Urinary bladder (tissue), 4 donors: ENCODE data around the gene GCC1. TPM values are rescaled to one million over a fixed set of nuclear protein-coding genes. Genes with fewer than 3 reads are reported as not detected.

Source experiments
- DNase-seq: peaks from one replicate; pipeline ENCODE4 v3.0.0-alpha.2; 2015; ENCODE audit errors: extremely low spot score
- H3K27ac ChIP-seq: one replicate; pipeline ENCODE4 v1.5.1; 2013; ENCODE audit warnings: low read depth, mild to moderate bottlenecking, moderate library complexity
- H3K36me3 ChIP-seq: one replicate; pipeline ENCODE4 v1.6.1; 2013; ENCODE audit warnings: mild to moderate bottlenecking, moderate library complexity; ENCODE audit not compliant: insufficient read depth
- H3K4me1 ChIP-seq: one replicate; pipeline ENCODE4 v1.6.1; 2013; ENCODE audit warnings: mild to moderate bottlenecking, moderate library complexity; ENCODE audit not compliant: insufficient read depth
- H3K4me3 ChIP-seq: one replicate; pipeline ENCODE4 v1.5.1; 2013; ENCODE audit warnings: low read depth, low read length
- WGBS: extraction: QIAGEN DNeasy Blood & Tissue Kit; methylation state at CpG from one replicate; pipeline ENCODE4 v1.1.7; 2013; 5-methylcytosine and 5-hydroxymethylcytosine counted together
- polyA plus RNA-seq: library from polyadenylated mRNA; stranded (reverse); fragments of 200-250 nt; gene quantifications from one replicate; pipeline ENCODE4 v1.2.3, GENCODE V29; 2013
- total RNA-seq: library from RNA; depleted of rRNA; stranded (reverse); fragments of >200 nt; gene quantifications from one replicate; pipeline ENCODE4 v1.2.3, GENCODE V29; 2014
- donor health status: healthy with polysubstance abuse.
- donor health status: healthy.

The GCC1 gene, protein sequence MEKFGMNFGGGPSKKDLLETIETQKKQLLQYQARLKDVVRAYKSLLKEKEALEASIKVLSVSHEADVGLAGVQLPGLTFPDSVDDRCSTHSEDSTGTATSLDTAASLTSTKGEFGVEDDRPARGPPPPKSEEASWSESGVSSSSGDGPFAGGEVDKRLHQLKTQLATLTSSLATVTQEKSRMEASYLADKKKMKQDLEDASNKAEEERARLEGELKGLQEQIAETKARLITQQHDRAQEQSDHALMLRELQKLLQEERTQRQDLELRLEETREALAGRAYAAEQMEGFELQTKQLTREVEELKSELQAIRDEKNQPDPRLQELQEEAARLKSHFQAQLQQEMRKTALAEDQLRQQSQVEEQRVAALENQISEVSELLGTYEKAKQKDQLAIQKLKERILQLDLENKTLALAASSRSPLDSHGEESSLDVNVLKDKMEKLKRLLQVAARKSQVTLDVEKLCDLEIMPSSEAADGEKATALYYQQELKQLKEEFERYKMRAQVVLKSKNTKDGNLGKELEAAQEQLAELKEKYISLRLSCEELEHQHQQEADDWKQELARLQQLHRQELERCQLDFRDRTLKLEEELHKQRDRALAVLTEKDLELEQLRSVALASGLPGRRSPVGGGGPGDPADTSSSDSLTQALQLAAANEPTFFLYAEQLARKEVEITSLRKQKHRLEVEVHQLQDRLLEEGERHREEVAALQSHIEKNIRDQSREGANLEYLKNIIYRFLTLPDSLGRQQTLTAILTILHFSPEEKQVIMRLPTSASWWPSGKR
- 9.5 TPM for total RNA-seq
- 10.4 TPM for polyA plus RNA-seq

DNA sequence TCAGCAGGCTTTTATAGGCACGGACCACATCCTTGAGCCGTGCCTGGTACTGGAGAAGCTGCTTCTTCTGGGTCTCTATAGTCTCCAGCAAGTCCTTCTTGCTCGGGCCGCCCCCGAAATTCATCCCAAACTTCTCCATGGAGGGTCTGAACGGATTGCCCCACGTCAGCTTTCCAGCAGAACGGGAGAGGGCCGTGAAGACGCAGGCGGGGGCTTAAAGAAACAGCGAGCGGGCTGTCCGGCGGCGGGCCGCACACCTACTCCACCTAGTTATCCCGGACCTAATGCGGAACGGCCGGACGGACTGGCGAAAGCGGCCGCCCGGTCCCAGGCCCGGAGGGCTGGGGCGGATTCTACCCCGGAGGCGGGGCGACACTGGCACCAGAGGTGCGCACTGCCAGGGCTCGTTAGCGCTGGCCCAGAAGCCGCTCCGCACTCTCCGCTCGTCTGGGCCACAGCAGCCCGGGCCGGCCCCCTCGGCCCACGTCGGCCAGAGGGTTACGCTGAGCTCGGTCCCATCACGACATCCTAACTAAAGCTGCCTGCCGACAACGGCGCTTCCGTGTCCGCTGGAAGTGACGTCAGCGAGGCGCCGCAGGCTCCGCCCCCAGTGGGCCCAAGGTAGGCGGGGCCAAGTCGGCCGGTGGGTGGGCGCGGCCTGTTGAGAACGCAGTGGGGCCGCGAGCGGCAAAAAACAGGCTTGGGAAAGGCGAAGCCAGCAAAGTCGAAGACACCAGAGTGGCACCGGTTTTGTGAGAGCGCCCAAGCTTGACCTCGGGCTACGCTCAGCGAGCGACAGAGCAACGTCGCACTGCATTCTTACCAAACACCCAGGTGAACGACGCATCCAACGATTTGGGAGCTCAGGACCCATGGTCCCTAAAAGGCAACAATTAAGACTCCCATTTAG is at the start of gene GCC1:
Gene GCC1, minus strand, starts transcription at position 553 of the 910 bp plus-strand sequence. Its CDS starts 414 bp downstream, at position 139.
- Histone ChIP-seq H3K4me1 (peaks cover 5% of the 10 kb centered on the region), H3K36me3 (no peaks in the 10 kb centered on the region), H3K4me3 (peak within 1 kb of the TSS; percentile 84), H3K27ac (peak within 1 kb of the TSS; percentile 73)
- DNase-seq = peak; percentile 74
- WGBS = 2% methylated on average over 78 of the region's 78 CpGs

DNA sequence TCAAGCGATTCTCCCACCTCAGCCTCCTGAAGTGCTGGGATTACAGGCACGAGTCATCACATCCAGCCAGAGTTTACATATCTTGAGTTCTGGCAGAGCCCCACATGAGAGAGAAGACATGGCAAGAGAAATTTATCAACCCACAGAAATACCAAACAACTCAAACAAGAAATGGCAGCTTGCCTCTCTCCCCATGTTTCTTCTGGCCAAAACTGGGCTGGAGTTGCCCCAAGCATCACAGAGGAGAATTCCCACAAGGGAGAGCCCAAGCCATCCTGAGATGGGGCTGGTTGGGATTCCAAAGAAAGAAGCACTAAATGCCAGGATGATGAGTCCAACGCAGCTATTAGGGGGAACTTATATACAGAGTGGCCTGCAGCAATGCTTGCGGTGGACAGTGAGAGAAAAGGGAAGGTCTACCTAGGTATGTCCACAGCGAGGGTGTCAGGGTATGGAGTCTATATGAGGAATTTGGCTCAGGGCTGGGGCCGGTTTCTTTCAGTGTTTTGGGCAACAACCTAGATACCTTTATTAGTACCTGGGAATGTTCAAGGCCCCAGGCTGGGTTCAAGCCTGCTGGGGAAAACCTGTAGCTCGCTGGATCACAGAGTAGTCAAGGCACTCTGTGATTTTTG is 47.0 kb upstream of the GCC1 start:
- WGBS = 76% methylated on average over 7 of the region's 7 CpGs

DNA sequence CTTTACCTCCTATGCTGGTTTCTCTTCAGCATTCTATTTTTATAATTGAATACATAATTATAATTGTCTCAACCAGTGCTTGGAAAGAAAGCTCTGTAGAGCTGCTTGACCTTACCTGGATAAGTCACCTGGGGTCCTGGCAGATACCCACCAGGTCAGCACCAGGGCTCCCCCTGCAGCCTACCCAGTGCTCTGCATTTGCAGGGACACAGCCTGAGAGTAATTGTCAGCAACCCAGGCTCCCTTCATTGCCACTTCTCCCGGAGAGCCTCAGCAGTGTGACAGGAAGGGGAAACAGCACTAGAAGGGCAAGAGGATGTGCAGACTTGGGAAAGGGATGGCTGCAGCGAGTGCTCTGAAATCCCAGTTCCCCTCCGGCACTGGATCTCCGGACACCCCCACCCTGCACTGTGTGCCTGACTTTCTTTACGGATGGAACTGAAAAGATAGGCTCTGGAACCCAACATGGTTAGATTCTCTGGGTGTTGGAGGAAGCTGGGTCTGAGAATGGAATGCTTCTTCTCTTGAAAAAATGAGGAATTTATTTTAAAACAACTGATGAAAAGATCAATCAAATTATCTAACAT is 44.0 kb upstream of the GCC1 start:
- Histone ChIP-seq H3K36me3 (no peaks in the 10 kb centered on the region), H3K4me3 (no peak overlapping the region), H3K27ac (no peak overlapping the region), H3K4me1 (no peaks in the 10 kb centered on the region)
- no peak for DNase-seq
- 13% methylated on average over 5 of the region's 5 CpGs for WGBS

More for the DNA sequence above, 47.0 kb upstream of the GCC1 start:
- H3K4me1 ChIP-seq = no peaks in the 10 kb centered on the region
- H3K36me3 ChIP-seq = no peaks in the 10 kb centered on the region
- DNase-seq = no peak
- no peak overlapping the region for H3K27ac ChIP-seq
- no peak overlapping the region for H3K4me3 ChIP-seq

DNA sequence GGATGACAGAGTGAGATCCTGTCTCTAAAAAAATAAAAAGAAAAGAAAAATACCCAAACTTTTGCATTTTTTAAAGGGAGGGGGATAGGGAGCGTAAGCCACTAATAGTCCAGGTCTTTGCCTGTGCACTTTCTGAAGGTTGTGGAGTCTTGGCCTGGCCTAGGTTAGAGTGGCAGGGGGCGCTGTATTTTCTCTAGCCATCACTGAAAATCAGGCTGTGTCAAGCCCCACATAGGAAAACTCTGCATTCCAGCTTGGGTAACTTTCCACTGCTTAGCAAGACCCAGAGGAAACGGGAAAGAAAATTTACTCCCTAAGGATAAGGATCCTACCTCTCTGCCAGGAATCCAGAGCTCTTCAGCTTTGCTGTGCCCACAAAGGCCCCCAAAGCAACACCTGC is 43.0 kb upstream of the GCC1 start:
- H3K4me3 ChIP-seq = no peak overlapping the region
- H3K27ac ChIP-seq = no peak overlapping the region
- H3K36me3 ChIP-seq = no peaks in the 10 kb centered on the region
- DNase-seq = no peak
- 52% methylated on average over 3 of the region's 3 CpGs for WGBS
- H3K4me1 ChIP-seq = no peaks in the 10 kb centered on the region

DNA sequence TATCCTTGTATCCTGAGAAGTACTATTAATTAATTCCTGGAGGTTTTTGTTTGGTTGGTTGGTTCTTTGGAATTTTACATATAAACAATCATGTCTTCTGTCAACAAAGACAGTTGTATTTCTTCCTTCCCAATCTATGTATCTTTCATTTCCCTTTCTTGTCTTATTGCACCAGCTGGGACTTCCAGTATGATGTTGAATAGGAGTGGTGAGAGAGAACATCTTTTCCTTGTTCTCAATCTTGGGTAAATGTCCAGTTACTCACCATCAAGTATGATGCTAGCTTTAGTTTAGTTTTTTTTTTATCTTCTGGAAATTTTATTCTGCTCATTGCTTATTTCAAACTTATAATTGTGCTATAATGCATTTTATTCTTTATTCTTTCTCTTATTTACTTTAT is 39.9 kb upstream of the GCC1 start:
- Histone ChIP-seq H3K4me3 (no peak overlapping the region), H3K4me1 (no peaks in the 10 kb centered on the region), H3K27ac (no peak overlapping the region), H3K36me3 (no peaks in the 10 kb centered on the region)
- no peak for DNase-seq

DNA sequence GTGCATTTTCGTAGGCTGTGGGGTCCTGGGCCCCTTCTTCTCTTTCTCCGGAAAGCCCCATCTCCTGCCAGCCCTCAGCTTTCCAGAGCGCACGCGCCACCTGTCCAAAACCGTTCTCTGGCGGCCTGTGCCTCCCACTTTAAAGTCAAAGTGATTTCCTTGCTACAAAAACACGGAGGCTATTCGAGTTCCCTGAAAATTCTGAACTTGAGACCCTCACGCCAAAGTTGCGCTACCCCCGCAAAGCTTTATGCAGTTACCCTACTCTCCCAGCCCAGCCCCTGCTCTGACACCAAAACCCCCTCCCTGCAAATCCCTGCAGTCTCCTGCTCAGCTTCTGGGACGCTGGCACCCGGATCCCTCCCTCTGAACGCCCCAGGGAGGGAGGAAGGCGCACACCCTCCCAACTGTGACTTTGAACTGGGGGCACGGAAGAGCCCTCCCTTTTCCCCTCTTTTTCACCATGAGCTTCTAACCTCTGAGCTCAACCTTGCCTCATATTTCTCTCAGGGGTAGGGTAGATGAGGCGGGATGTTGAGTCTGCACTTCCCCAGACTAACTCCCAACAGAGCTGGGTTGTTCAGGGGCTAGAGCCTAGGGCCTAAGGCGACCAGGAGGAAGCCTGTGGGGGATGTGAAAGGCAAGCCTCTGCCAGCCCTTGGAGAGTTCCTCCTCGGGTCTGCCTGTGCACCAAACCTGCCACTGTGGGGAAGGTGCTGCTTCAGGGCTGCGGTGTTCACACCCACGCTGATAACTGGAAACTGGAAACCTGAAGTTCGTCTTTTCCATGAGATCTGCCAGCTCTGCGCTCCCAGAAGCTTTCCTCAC is 35.2 kb upstream of the GCC1 start:
- no peak overlapping the region for H3K4me3 ChIP-seq
- no peak for DNase-seq
- 2% methylated on average over 24 of the region's 24 CpGs for WGBS
- no peak overlapping the region for H3K27ac ChIP-seq
- no peaks in the 10 kb centered on the region for H3K36me3 ChIP-seq
- H3K4me1 ChIP-seq = no peaks in the 10 kb centered on the region

DNA sequence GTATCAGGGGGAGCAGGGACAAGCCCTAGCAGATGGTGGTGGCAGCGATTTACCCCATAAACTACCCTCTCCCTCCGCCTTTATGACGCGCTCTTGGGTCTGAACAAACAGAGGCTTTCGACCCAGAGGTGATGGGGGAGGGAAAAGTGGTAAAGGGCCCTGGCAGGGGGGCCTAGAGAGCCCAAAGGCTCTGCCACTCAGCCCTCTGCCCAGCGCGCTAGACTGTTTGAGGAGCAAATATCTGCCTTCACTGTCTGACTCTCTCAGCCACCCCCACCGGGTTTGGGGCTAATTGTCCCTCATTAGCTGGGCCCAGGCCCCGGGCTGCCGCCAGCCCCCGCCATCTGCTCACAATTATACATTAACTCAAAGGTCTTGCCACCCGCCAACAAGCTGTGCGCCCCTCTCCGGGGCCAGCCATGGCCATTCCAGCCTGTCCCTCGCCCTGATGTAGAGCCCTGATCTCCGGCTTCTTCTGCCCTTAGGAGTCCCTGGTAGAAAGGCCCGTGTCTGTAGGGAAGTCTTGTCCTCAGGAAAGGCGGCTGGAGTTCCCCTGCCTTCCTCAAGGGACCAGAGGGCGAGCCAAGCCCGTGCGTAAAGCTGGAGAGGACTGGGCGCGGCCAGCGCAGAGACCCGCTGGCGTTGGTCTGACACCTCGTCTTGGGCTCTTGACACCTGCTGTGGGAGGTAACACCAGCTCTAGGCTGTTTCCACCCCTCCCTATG is 34.4 kb upstream of the GCC1 start:
- Histone ChIP-seq H3K4me3 (no peak overlapping the region), H3K4me1 (no peaks in the 10 kb centered on the region), H3K27ac (no peak overlapping the region), H3K36me3 (no peaks in the 10 kb centered on the region)
- 7% methylated on average over 27 of the region's 27 CpGs for WGBS
- DNase-seq = no peak

DNA sequence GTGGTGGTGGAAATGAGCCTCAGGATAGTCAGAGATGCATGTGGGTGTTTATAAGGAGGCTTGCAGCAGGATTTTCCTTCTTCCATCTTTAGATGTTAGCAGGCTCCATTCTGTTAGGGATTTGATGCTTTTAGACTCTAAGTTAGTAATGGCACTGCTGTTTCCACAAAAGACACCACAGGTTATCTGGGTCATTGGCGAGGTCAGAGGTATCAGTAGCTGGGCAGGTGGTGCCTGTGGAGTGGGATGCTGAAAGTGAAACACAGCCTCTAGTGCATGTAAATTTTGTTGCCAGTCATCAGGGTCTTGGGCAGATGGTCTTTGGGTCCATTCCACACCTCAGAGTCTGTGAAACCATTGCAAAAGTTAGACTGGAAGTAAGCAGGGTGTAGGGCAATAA is 33.4 kb upstream of the GCC1 start:
- 74% methylated on average over 1 of the region's 1 CpG for WGBS
- Histone ChIP-seq H3K27ac (no peak overlapping the region), H3K36me3 (no peaks in the 10 kb centered on the region), H3K4me3 (no peak overlapping the region), H3K4me1 (no peaks in the 10 kb centered on the region)
- no peak for DNase-seq

DNA sequence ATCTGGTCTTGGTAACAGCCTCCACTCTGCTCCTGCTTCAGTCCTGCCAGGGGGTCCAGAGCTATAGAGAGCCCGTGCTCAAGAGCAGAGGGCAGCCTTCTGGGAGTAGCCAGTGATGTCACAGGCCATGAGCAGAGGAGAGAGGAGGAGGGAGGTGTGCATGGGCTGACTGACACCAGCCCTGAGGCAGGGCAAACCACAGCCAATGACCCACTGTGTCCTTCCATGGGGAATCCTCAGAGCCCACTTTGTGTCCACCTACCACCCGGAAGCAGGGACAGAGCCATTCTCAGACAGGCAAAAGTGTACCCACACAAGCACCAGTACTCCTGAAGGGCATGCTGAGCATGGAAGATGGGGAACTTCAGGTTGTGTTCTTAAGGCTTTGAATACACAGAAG is 32.6 kb upstream of the GCC1 start, which contains the start of gene PAX4:
Gene PAX4, minus strand, starts transcription at position 101 of the 400 bp plus-strand sequence. CDS start 2,214 bp downstream, outside the sequence.
- no peak within 1 kb of the TSS for H3K4me3 ChIP-seq
- H3K27ac ChIP-seq = no peak within 1 kb of the TSS
- H3K36me3 ChIP-seq = no peaks in the 10 kb centered on the region
- DNase-seq = no peak
- WGBS = 58% methylated on average over 2 of the region's 2 CpGs
- H3K4me1 ChIP-seq = no peaks in the 10 kb centered on the region

DNA sequence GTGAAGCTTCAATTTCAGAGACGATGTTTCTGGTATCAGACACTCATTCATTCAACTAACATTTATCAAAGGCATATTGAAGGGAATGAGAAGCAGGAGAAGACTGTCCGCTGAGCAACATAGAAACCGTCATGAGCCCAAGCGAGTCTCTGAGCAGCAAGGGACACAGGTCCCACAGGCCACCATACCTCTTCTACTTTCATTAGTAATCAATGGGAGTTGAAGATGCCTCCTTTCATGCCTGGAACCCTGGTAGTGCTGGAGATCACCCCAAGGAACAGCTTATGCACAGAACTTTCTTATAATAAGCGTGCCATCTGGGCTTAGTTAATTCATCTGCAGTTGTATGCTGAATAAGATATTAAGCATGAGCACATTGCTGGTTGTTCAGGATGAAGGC is 31.3 kb upstream of the GCC1 start:
- no peak for DNase-seq
- H3K27ac ChIP-seq = no peak overlapping the region
- no peaks in the 10 kb centered on the region for H3K36me3 ChIP-seq
- H3K4me3 ChIP-seq = no peak overlapping the region
- no peaks in the 10 kb centered on the region for H3K4me1 ChIP-seq
- 90% methylated on average over 5 of the region's 5 CpGs for WGBS

DNA sequence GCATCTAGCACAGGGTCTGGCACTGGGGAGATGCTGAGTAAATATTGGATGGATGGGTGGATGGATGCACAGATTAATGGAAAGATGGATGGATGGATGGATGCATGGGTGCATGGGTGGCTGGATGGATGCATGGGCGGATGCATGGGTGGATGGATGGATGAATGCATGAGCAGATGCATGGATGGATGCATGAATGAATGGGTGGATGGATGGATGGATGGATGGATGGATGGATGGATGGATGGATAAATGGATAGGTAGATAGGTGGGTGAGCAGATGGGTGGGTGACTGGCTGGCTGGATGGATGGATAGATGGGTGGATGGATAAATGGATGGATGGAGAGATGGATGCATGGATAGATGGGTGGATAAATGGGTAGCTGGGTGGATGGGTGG is 26.9 kb upstream of the GCC1 start:
- no peak for DNase-seq
- Histone ChIP-seq H3K4me3 (no peak overlapping the region), H3K36me3 (no peaks in the 10 kb centered on the region), H3K27ac (no peak overlapping the region), H3K4me1 (no peaks in the 10 kb centered on the region)
- 89% methylated on average over 1 of the region's 1 CpG for WGBS
